ENCODE measurements around the gene NAA60.

Gene NAA60

DNA sequence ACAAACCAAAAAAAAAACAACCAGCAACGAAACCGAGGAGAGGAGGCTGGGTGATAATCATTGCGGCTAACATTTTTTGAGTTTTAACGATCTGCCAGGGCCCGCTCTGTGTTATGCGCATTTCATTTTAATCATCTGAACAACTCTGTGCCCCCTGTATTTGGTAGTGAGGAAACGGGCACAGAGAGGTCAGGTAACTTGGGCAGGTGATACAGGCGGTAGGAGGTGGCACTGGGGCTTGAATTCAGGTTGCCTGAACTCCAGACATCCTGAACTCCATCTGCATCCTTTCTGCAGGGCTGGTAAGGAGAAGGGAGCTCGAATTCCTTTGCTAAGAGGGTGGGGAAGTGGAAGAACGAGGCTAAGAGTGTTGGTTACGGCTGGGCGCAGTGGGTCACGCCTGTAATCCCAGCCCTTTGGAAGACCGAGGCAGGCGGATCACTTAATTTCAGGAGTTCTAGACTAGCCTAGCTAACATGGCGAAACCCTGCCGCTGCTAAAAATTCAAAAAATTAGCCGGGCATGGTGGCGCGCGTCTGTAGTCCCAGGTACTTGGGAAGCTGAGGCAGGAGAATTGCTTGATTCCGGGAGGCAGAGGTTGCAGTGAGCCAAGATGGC is 58.4 kb downstream of the NAA60 start:
- TF ChIP-seq, protein P1, sequence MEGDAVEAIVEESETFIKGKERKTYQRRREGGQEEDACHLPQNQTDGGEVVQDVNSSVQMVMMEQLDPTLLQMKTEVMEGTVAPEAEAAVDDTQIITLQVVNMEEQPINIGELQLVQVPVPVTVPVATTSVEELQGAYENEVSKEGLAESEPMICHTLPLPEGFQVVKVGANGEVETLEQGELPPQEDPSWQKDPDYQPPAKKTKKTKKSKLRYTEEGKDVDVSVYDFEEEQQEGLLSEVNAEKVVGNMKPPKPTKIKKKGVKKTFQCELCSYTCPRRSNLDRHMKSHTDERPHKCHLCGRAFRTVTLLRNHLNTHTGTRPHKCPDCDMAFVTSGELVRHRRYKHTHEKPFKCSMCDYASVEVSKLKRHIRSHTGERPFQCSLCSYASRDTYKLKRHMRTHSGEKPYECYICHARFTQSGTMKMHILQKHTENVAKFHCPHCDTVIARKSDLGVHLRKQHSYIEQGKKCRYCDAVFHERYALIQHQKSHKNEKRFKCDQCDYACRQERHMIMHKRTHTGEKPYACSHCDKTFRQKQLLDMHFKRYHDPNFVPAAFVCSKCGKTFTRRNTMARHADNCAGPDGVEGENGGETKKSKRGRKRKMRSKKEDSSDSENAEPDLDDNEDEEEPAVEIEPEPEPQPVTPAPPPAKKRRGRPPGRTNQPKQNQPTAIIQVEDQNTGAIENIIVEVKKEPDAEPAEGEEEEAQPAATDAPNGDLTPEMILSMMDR (IDR thresholded peaks at IDR 0.05; ENCODE audit: insufficient read depth, low read length, missing control alignments) = no peak
- ChIA-PET CTCF (interaction anchor here (0.7 to 3.1 kb wide), 8 partner anchors 8 to 318 kb away, joined by 3 to 14 read pairs (median 4); no protein-coding TSS in a partner anchor), POLR2A (no interaction called here)
- no peak for DNase-seq (ENCODE audit: low read depth, low spot score)
- H3K4me3 ChIP-seq (ENCODE audit: low read depth, low read length) = peak overlapping the region; percentile 89

DNA sequence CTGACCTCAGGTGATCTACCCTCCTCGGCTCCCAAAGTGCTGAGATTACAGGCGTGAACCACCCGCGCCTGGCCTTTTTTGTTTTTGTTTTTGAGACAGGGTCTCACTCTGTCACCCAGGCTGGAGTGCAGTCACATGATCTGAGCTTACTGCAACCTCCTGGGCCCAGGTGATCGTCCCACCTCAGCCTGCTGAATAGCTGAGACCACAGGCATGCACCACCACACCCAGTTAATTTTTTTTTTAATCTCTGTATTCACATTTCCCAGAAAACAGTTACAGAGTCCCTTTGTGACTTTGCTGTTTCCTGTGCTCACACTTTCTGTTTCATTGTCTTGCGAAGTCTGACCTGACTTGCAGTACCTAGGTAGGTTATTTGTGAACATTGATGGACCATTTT is 60.0 kb downstream of the NAA60 start:
- POLR2A ChIA-PET = no interaction called here
- TF ChIP-seq, protein P1 (IDR thresholded peaks at IDR 0.05; ENCODE audit: insufficient read depth, low read length, missing control alignments) = no peak
- DNase-seq (ENCODE audit: low read depth, low spot score) = no peak
- CTCF ChIA-PET = no interaction called here
- no peak overlapping the region for H3K4me3 ChIP-seq (ENCODE audit: low read depth, low read length)

DNA sequence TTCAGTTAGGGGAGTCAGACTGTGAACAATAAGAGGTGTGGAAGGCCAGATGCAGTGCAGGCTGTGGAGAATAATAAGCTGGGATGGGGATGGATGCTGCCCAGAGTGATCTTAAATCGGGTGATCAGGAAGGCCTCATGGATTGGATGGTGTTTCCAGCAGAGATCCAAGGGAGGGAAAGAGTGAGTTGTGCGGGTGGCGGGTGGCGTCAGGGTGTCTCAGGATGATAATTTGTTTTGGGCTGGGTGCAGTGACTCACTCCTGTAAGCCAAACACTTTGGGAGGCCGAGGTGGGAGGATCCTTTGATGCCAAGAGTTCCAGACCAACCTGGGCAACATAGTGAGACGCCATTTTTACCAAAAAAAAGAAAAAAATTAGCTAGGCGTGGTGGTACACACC is 65.3 kb downstream of the NAA60 start:
- ChIA-PET POLR2A (no interaction called here), CTCF (interaction anchor here (1.0 kb wide), 1 partner anchor 12 kb away, joined by 3 read pairs; no protein-coding TSS in a partner anchor)
- H3K4me3 ChIP-seq (ENCODE audit: low read depth, low read length) = no peak overlapping the region
- DNase-seq (ENCODE audit: low read depth, low spot score) = no peak
- TF ChIP-seq, protein P1 (IDR thresholded peaks at IDR 0.05; ENCODE audit: insufficient read depth, low read length, missing control alignments) = no peak

- CTCF ChIA-PET = interaction anchor here (2.4 kb wide), 1 partner anchor 8 kb away, joined by 13 read pairs; the partner anchor contains the start of gene CLUAP1
- H3K4me3 ChIP-seq (ENCODE audit: low read depth, low read length) = no peak overlapping the region
- TF ChIP-seq, protein P1 (IDR thresholded peaks at IDR 0.05; ENCODE audit: insufficient read depth, low read length, missing control alignments) = no peak
- POLR2A ChIA-PET = no interaction called here
- DNase-seq (ENCODE audit: low read depth, low spot score) = no peak
Observed at GRCh38 chr16:3509470-3509928, 66.0 kb downstream of the NAA60 start.

- TF ChIP-seq, protein P1 (IDR thresholded peaks at IDR 0.05; ENCODE audit: insufficient read depth, low read length, missing control alignments) = no peak
- CTCF ChIA-PET = interaction anchor here (2.4 kb wide), 1 partner anchor 9 kb away, joined by 13 read pairs; the partner anchor contains the start of gene CLUAP1
- H3K4me3 ChIP-seq (ENCODE audit: low read depth, low read length) = no peak overlapping the region
- no peak for DNase-seq (ENCODE audit: low read depth, low spot score)
- POLR2A ChIA-PET = no interaction called here
Observed at GRCh38 chr16:3510416-3510815, 66.9 kb downstream of the NAA60 start.

GRCh38 chr16:3511286-3512180 is 68.1 kb downstream of the NAA60 start:
- TF ChIP-seq, protein P1 (IDR thresholded peaks at IDR 0.05; ENCODE audit: insufficient read depth, low read length, missing control alignments) = no peak
- ChIA-PET POLR2A (no interaction called here), CTCF (interaction anchor here (2.4 kb wide), 1 partner anchor 11 kb away, joined by 13 read pairs; the partner anchor contains the start of gene CLUAP1)
- no peak for DNase-seq (ENCODE audit: low read depth, low spot score)
- no peak overlapping the region for H3K4me3 ChIP-seq (ENCODE audit: low read depth, low read length)
